ENCODE results near the gene IAH1.

- TF ChIP-seq, protein P1, sequence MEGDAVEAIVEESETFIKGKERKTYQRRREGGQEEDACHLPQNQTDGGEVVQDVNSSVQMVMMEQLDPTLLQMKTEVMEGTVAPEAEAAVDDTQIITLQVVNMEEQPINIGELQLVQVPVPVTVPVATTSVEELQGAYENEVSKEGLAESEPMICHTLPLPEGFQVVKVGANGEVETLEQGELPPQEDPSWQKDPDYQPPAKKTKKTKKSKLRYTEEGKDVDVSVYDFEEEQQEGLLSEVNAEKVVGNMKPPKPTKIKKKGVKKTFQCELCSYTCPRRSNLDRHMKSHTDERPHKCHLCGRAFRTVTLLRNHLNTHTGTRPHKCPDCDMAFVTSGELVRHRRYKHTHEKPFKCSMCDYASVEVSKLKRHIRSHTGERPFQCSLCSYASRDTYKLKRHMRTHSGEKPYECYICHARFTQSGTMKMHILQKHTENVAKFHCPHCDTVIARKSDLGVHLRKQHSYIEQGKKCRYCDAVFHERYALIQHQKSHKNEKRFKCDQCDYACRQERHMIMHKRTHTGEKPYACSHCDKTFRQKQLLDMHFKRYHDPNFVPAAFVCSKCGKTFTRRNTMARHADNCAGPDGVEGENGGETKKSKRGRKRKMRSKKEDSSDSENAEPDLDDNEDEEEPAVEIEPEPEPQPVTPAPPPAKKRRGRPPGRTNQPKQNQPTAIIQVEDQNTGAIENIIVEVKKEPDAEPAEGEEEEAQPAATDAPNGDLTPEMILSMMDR (conservative IDR thresholded peaks at IDR 0.05 in 1 of 2, IDR thresholded peaks at IDR 0.05 in 1 of 2; ENCODE audit: low read depth in 1 of 2, low read length in 2 of 2): no peak
- no peak for TF ChIP-seq EZH2 (IDR thresholded peaks at IDR 0.05; ENCODE audit: low read length, missing control alignments)
These were observed 34.6 kb downstream of the IAH1 start for GRCh38 chr2:9508931-9509330.
